DMS 273 (cell line): ENCODE results near the gene SLC22A15.
"Not testable (repeated sequence)": the region's sequence is repeated elsewhere in the genome, so short reads cannot be mapped to it uniquely, and the experiment has no call there.

Source experiments
- DNase-seq: peaks from one replicate; lab custom pipeline; 2025; ENCODE audit not compliant: unreplicated experiment; lab: John Stamatoyannopoulos, UW

The SLC22A15 gene

GRCh38 chr1:116031302-116031835, 55.1 kb downstream of the SLC22A15 start:
- no peak for DNase-seq

- no peak for DNase-seq
Observed at GRCh38 chr1:116033322-116033721, 57.0 kb downstream of the SLC22A15 start.

- no peak for DNase-seq
Observed at GRCh38 chr1:116036255-116036654, 59.9 kb downstream of the SLC22A15 start.

GRCh38 chr1:116038679-116039078, 62.4 kb downstream of the SLC22A15 start:
- DNase-seq = no peak

GRCh38 chr1:116044071-116044470, 67.8 kb downstream of the SLC22A15 start:
- DNase-seq = no peak

- not testable (repeated sequence) for DNase-seq
Observed at GRCh38 chr1:116046933-116047332, 70.6 kb downstream of the SLC22A15 start.

GRCh38 chr1:116051896-116052295, 75.6 kb downstream of the SLC22A15 start:
- DNase-seq = not testable (repeated sequence)

- DNase-seq = no peak
Observed at GRCh38 chr1:116062201-116062600, 85.9 kb downstream of the SLC22A15 start.

- DNase-seq = no peak
Observed at GRCh38 chr1:116064616-116065015, 88.3 kb downstream of the SLC22A15 start.

GRCh38 chr1:116066868-116067565, 90.7 kb downstream of the SLC22A15 start:
- DNase-seq = no peak

GRCh38 chr1:116067566-116067890, 91.2 kb downstream of the SLC22A15 start:
- DNase-seq = no peak

GRCh38 chr1:116075575-116075974, 99.3 kb downstream of the SLC22A15 start:
- DNase-seq = no peak

- no peak for DNase-seq
Observed at GRCh38 chr1:116075990-116076389, 99.7 kb downstream of the SLC22A15 start.

- no peak for DNase-seq
Observed at GRCh38 chr1:116076831-116077230, 100.5 kb downstream of the SLC22A15 start.

- DNase-seq = no peak
Observed at GRCh38 chr1:116078699-116079223, 102.4 kb downstream of the SLC22A15 start.

- no peak for DNase-seq
Observed at GRCh38 chr1:116087628-116088027, 111.3 kb downstream of the SLC22A15 start.

- DNase-seq = no peak
Observed at GRCh38 chr1:116089870-116090269, 113.6 kb downstream of the SLC22A15 start.

GRCh38 chr1:116091083-116091482, 114.8 kb downstream of the SLC22A15 start:
- no peak for DNase-seq

GRCh38 chr1:116092752-116093489, 116.6 kb downstream of the SLC22A15 start:
- DNase-seq = no peak

- no peak for DNase-seq
Observed at GRCh38 chr1:116095027-116095426, 118.7 kb downstream of the SLC22A15 start.

GRCh38 chr1:116096013-116096618, 119.8 kb downstream of the SLC22A15 start:
- DNase-seq = no peak

GRCh38 chr1:116097626-116098025, 121.3 kb downstream of the SLC22A15 start:
- DNase-seq = no peak
